Activated CD4-positive, alpha-beta T cell treated with anti-CD3 and anti-CD28 coated beads for 36 hours (primary cell): Measurements from ENCODE around the gene KRT17. TPM values are rescaled to one million over a fixed set of nuclear protein-coding genes. Genes with fewer than 3 reads are reported as not detected.

Experiments used
- ATAC-seq: fragments of 200-7000 bp; cut with Tn5 transposase; one replicate; pipeline ENCODE4 v1.10.0; 2021; ENCODE audit warnings: mild to moderate bottlenecking, moderate library complexity
- CTCF ChIA-PET: fragments of 350-600 bp; sonication (Branson Sonifier 250); formaldehyde crosslinking; loops from one replicate; lab custom pipeline; 2021; ENCODE audit warnings: antibody characterized with exemption; lab: Charles Lee
- POLR2A ChIA-PET: fragments of 350-600 bp; sonication (Branson Sonifier 250); formaldehyde crosslinking; loops from one replicate; lab custom pipeline; 2021; ENCODE audit warnings: antibody characterized with exemption, inconsistent platforms; lab: Charles Lee
- DNase-seq: peaks from one replicate; pipeline ENCODE4 v3.0.0-alpha.2; 2020
- H3K27ac Mint-ChIP-seq: one replicate; pipeline ENCODE4 v1.8.0; 2021; ENCODE audit warnings: mixed read lengths
- H3K27me3 Mint-ChIP-seq: one replicate; pipeline ENCODE4 v1.8.0; 2021; ENCODE audit warnings: mixed read lengths
- H3K36me3 Mint-ChIP-seq: one replicate; pipeline ENCODE4 v1.8.0; 2021; ENCODE audit warnings: low read depth, mixed read lengths
- H3K4me1 Mint-ChIP-seq: one replicate; pipeline ENCODE4 v1.8.0; 2021; ENCODE audit warnings: mixed read lengths
- H3K4me3 Mint-ChIP-seq: one replicate; pipeline ENCODE4 v1.8.0; 2021; ENCODE audit warnings: mild to moderate bottlenecking, moderate library complexity, mixed read lengths
- H3K9me3 Mint-ChIP-seq: one replicate; pipeline ENCODE4 v1.8.0; 2021; ENCODE audit warnings: low read depth, mixed read lengths
- intact Hi-C, 2 experiments: fragments of 100-400 bp; cut with DNase I in 1 of 2; cut with micrococcal nuclease in 1 of 2; formaldehyde crosslinking; loops; one replicate each; pipeline versions ENCODE4 v1.14.2 to v1.15.1; 2022 to 2024; cut with DNase I, micrococcal nuclease
- total RNA-seq, 2 experiments: library from RNA; stranded (reverse); gene quantifications; one replicate each; pipeline ENCODE4 v1.2.3, GENCODE V29; 2021

Gene KRT17
- total RNA-seq, 2 experiments from 2014 or later: not detected

DNA sequence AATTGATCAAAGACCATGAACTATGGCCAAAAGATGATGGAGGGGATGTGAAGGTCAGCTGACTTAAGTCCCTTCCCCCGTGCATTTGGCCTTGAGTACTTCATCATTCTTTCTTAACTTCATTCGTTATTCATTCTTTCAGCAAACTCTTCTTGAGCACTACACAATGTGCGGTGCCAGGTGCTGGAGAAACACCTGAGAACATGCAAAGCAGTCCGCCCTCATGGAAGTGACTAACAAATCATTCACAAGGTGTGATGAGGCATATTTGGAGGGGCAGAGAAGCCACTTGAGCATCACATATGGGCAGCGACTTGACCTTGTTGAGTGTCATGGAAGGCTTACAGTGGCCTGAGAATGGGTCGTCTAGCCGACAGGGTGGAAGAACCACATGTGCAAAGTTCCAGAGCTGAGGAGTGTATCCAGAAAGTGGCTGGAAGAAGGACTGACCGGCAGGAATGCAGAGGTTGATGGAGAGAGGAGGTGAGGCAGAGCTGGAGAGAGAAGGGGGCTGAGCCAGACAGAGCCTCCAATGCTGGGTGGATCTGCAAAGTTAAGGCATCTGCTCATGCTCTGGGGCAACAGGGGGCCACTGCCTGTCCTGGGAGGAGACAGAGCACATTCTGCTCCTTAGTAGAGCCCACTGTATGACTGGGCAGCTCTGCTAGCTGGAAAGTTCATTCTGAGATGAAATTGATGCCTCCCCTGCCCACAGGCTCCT lies 39.2 kb upstream of the KRT17 start:
- POLR2A ChIA-PET: interaction anchor here (0.6 kb wide), 1 partner anchor 1370 kb away, joined by 3 read pairs; no protein-coding TSS in a partner anchor
- CTCF ChIA-PET: interaction anchor here (0.7 to 9.2 kb wide), 19 partner anchors 10 to 871 kb away, joined by 3 to 252 read pairs (median 6); partner anchors contain the start of gene KRT17
- peaks cover 28% of the 10 kb centered on the region for H3K4me1 Mint-ChIP-seq
- DNase-seq (no peak), ATAC-seq (no peak)
- no peaks in the 10 kb centered on the region for H3K36me3 Mint-ChIP-seq
- intact Hi-C loops: loop anchor here (5.0 to 10.0 kb wide), 2 partner anchors 261 to 319 kb away; no protein-coding TSS in a partner anchor
- no peak overlapping the region for H3K4me3 Mint-ChIP-seq
- H3K27me3 Mint-ChIP-seq: peaks cover 3% of the 10 kb centered on the region
- H3K27ac Mint-ChIP-seq: no peak overlapping the region
- no peaks in the 10 kb centered on the region for H3K9me3 Mint-ChIP-seq

DNA sequence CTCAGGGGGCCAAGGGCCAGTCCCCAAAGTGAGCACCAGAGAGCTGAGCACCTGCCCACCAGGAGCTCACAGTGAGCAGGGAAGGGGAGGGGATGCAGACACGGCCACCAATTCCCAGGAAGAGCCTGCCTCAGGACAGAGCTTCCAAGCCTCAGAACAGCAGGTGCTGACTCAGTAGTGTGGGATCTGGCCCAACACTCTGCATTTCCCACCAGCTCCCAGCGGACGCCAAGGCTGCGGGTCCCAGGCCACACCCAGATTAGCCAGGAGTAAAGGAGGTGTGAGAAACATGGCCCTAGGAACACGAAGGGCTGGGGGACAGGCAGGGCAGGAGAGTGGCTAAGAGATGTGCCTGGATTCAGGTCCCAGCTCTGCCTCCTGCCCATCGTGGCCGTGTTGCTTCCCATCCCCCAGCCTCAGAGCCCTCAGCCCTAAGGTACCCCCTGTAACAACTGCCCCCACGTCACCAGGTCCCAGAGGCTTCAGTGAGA lies 35.9 kb upstream of the KRT17 start:
- no peaks in the 10 kb centered on the region for H3K27me3 Mint-ChIP-seq
- DNase-seq (no peak), ATAC-seq (no peak)
- ChIA-PET POLR2A (interaction anchor here (0.6 kb wide), 1 partner anchor 36 kb away, joined by 4 read pairs; no protein-coding TSS in a partner anchor), CTCF (interaction anchor here (0.7 to 2.9 kb wide), 5 partner anchors 11 to 165 kb away, joined by 3 to 15 read pairs (median 3); no protein-coding TSS in a partner anchor)
- no peak overlapping the region for H3K4me3 Mint-ChIP-seq
- H3K4me1 Mint-ChIP-seq: peaks cover 5% of the 10 kb centered on the region
- H3K36me3 Mint-ChIP-seq: no peaks in the 10 kb centered on the region
- intact Hi-C loops: loop anchor here (5.0 to 10.0 kb wide), 2 partner anchors 258 to 315 kb away; no protein-coding TSS in a partner anchor
- H3K9me3 Mint-ChIP-seq: no peaks in the 10 kb centered on the region
- H3K27ac Mint-ChIP-seq: no peak overlapping the region

DNA sequence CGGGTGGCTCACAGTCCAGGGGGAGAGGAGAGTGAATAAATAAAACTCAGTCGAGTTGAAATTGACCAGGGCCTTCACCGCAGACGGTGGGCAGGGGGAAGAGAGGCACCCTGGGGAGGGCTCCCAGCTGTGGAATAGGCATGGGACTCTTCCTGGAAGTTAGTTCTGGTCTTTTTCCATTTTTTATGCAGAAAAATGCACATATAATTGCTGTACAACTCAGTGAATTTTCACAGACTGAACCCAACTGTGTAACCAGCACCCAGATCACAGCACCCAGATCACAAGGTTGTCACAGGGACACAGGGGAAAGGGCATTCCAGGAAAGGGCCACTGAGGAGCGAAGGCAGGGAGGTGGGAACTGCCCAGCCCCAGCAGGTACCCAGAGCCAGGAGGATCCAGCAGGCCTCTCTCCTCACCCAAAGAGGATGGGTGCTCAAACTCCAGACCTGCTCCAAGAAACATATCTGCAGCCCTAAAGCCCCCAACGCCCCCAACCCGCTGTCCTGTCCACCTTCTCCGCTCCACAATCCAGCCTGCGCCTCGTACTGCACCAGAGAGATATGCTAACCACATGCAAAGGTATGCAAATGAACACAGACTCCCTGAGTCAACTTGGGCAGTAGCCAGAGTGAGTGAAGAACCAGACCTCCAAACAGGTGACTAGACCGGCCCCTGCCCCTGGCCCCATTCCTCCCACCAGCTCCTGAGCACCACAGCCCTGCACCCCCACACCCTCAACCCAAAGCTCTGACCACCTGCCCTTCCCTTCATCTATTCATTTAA lies 35.2 kb upstream of the KRT17 start:
- Mint-ChIP-seq H3K4me1 (peaks cover 2% of the 10 kb centered on the region), H3K9me3 (no peaks in the 10 kb centered on the region), H3K27ac (no peak overlapping the region), H3K4me3 (no peak overlapping the region), H3K27me3 (no peaks in the 10 kb centered on the region), H3K36me3 (no peaks in the 10 kb centered on the region)
- intact Hi-C loops: loop anchor here (5.0 to 10.0 kb wide), 2 partner anchors 257 to 315 kb away; no protein-coding TSS in a partner anchor
- ChIA-PET CTCF (interaction anchor here (0.8 to 2.9 kb wide), 2 partner anchors 10 to 116 kb away, joined by 3 to 15 read pairs; no protein-coding TSS in a partner anchor), POLR2A (interaction anchor here (0.6 kb wide), 1 partner anchor 36 kb away, joined by 4 read pairs; no protein-coding TSS in a partner anchor)
- ATAC-seq: no peak
- DNase-seq: no peak

DNA sequence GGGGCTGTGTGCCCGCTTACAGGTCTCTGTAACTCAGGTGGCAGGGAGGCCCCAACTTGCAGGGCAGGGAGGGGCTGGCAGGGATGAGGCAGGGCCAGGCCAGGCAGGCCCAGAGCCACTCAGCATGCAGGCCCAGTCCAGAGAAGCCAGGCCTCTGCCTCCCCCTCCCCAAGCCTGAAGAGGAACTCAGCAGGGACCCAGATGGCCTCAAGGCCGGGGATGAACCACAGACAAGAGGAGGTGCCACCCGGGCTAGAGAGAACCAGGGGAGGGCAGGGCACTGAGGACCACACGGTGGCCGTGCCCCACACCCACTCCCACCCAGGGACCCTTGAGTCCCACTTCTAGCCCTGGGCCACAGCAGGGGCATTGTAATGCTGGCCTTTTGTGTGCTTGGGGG lies 34.5 kb upstream of the KRT17 start:
- ChIA-PET CTCF (interaction anchor here (2.9 kb wide), 1 partner anchor 10 kb away, joined by 15 read pairs; no protein-coding TSS in a partner anchor), POLR2A (no interaction called here)
- peaks cover 2% of the 10 kb centered on the region for H3K4me1 Mint-ChIP-seq
- H3K27ac Mint-ChIP-seq: no peak overlapping the region
- DNase-seq: no peak
- H3K27me3 Mint-ChIP-seq: no peaks in the 10 kb centered on the region
- no peaks in the 10 kb centered on the region for H3K36me3 Mint-ChIP-seq
- ATAC-seq: no peak
- intact Hi-C loops: no loop called here
- H3K4me3 Mint-ChIP-seq: no peak overlapping the region
- no peaks in the 10 kb centered on the region for H3K9me3 Mint-ChIP-seq

DNA sequence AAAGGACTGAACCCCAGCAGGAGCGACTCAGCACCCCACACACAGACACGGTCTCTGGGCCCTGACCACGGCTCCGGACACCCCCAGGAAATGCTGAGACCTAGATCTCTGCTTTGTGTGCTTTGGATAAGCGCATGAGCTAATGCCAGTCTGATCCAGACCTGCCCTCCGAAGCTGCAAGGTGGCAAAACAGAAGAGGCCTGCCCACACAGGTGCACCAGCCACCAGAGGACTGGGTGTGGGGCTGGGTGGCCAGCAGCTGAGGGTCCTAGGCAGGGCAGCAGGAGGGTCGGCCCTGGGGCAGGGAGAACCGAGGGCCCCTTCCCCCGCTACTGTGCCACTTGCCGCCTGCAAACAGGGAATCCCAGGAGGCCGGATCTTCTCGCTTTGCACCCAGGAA lies 33.6 kb upstream of the KRT17 start:
- ATAC-seq: no peak
- no peak overlapping the region for H3K4me3 Mint-ChIP-seq
- no peaks in the 10 kb centered on the region for H3K36me3 Mint-ChIP-seq
- POLR2A ChIA-PET: no interaction called here
- peaks cover 2% of the 10 kb centered on the region for H3K4me1 Mint-ChIP-seq
- H3K27ac Mint-ChIP-seq: no peak overlapping the region
- CTCF ChIA-PET: interaction anchor here (0.7 to 1.1 kb wide), 4 partner anchors 9 to 143 kb away, joined by 3 to 6 read pairs (median 4); no protein-coding TSS in a partner anchor
- no peaks in the 10 kb centered on the region for H3K27me3 Mint-ChIP-seq
- DNase-seq: no peak
- no peaks in the 10 kb centered on the region for H3K9me3 Mint-ChIP-seq
- intact Hi-C loops: no loop called here

DNA sequence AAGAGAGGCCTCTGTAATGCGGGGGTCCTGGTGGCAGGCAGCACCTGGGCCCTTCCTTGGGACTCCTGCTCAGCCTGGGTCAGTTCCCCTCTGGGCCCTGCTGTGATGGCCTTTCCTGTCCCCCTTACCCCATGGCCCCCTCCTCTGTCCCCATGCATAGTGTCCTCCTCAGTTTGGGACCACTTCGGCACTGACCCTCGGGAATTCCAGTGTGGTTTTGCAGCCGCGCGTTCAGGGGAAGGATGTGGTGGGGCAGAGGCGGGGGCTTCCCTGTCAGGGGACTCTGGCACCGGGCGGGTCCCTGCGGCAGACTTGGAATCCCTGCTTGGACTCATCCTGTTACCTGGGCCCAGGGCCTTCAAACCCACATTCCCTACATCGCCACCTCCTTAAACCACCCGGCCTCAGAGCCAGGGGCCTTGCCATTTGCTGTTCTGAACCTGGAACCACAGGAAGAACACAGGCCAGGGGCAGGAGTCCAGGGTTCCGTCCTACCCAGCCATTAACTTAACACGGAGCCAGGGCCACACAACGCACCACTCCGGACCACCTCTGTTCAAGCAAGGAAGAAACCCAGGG lies 32.9 kb upstream of the KRT17 start:
- DNase-seq (no peak), ATAC-seq (no peak)
- H3K36me3 Mint-ChIP-seq: no peaks in the 10 kb centered on the region
- no peaks in the 10 kb centered on the region for H3K4me1 Mint-ChIP-seq
- no peak overlapping the region for H3K4me3 Mint-ChIP-seq
- ChIA-PET POLR2A (no interaction called here), CTCF (interaction anchor here (0.8 to 1.1 kb wide), 2 partner anchors 9 to 72 kb away, joined by 3 to 6 read pairs; no protein-coding TSS in a partner anchor)
- H3K27ac Mint-ChIP-seq: no peak overlapping the region
- H3K9me3 Mint-ChIP-seq: no peaks in the 10 kb centered on the region
- no peaks in the 10 kb centered on the region for H3K27me3 Mint-ChIP-seq
- intact Hi-C loops: no loop called here

DNA sequence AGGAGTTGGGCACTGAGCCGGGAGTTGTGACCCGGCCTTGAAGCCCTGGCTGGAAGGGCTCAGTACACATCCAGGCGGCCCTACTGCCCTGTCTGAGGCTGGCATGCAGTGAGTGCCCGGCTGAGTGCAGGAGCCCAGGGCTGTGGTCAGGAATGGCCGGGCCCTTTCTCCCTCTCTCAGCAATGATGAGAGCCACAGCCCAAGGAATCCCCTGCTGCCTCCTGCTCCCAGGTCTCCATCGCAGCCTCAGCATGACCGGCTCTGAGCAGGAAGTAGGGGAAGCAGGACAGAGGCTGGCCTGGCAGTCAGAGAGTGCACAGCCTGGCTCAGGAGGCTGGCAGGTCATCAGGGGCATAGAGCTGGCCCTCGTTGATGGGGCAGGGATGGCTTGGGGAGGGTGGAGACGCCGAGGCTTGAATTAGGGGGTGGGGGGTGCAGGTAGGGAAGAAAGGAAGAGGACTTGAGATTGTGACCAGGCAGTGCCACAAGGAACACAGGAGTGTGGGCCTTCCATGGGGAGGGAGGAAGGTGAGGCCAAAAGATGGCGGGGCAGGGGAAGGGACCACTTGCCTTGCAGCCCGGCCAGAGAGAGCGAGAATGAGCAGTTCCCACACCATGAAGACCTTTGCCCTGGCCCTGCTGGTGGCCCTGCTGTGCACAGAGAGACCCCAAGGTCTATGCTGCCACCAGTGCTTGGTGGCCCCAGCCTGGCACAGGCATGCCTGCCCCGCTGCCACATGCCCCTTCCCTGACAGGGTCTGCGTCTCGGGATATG lies 32.1 kb upstream of the KRT17 start:
- intact Hi-C loops: no loop called here
- ChIA-PET POLR2A (no interaction called here), CTCF (no interaction called here)
- H3K4me3 Mint-ChIP-seq: no peak overlapping the region
- H3K27ac Mint-ChIP-seq: no peak overlapping the region
- H3K9me3 Mint-ChIP-seq: no peaks in the 10 kb centered on the region
- DNase-seq (no peak), ATAC-seq (no peak)
- H3K4me1 Mint-ChIP-seq: no peaks in the 10 kb centered on the region
- H3K27me3 Mint-ChIP-seq: no peaks in the 10 kb centered on the region
- no peaks in the 10 kb centered on the region for H3K36me3 Mint-ChIP-seq

DNA sequence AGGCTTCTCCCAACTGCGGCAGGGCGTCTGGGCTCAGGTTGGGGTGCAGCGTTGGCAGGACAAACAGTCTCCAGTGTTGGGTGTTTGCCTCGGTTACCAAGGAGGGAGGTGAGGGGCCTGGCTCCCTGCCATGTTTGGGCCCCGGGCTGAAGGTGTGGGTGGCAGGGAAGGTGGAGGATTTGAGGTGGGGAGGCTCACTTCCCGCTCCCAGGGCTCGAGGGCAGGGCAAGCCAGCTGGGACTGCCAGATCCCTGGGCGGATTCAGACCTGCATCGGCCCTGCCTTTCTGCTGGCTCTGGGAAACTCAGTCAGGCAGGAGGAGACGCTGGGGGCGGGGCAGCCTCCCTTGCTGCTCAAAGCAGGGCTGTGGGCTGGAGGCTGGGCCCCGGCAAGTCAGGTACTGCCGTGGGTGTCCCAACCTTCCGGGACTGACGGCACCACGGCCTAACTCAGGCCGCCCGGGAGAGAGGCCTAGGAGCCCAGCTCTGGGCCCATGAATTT lies 31.3 kb upstream of the KRT17 start:
- ChIA-PET POLR2A (no interaction called here), CTCF (interaction anchor here (0.8 kb wide), 1 partner anchor 10 kb away, joined by 3 read pairs; no protein-coding TSS in a partner anchor)
- ATAC-seq (no peak), DNase-seq (no peak)
- intact Hi-C loops: no loop called here
- Mint-ChIP-seq H3K27ac (no peak overlapping the region), H3K27me3 (no peaks in the 10 kb centered on the region), H3K9me3 (no peaks in the 10 kb centered on the region), H3K4me3 (no peak overlapping the region), H3K36me3 (no peaks in the 10 kb centered on the region), H3K4me1 (no peaks in the 10 kb centered on the region)

DNA sequence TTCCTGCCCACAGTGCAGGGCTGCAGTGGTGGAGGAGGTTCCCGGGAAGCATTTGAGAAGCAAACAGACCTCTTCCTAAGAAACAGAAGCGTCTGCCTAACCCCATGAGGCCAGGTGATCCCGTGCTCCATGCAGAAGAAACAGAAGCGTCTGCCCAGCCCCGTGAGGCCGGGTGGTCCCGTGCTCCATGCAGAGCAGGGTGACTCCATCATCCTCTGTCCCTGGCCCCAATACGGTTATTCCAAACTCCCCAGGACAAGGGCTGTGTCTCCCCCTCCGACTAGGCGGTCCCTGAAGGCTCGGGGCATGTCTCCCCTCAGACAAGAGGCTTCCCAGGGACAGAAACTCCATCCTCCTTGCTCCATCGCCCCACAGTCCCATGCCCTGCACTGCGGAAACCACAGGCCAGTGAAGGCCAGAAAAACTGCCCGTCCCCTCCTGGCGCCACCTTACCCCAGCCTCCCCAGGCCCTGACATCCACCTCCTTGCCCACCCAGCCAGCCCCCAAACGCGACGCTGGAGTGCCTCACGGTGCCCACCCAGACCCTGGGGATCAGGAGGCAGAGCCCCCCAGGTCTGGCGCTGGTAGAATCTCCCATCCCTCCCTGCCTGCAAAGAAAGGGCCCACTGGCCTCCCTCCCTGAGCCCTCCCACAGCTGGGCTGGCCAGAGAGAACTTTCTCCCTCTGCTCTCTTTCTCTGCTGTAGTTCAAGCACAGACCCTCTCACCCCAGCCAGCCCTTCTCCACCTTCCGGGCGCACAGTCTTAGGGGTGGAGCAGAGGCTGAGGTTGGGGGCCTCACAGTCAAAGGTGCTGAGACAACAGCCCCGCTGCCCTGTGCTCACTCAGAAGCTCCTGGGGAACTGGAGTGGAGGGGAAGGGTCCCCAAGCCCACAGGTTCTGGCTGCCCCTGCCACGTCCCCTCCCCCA lies 30.6 kb upstream of the KRT17 start:
- no peak for DNase-seq
- intact Hi-C loops: no loop called here
- Mint-ChIP-seq H3K4me3 (no peak overlapping the region), H3K27ac (no peak overlapping the region), H3K27me3 (no peaks in the 10 kb centered on the region), H3K9me3 (no peaks in the 10 kb centered on the region), H3K4me1 (no peaks in the 10 kb centered on the region), H3K36me3 (no peaks in the 10 kb centered on the region)
- ATAC-seq: no peak
- ChIA-PET POLR2A (no interaction called here), CTCF (interaction anchor here (0.6 to 10.3 kb wide), 3 partner anchors 11 to 202 kb away, joined by 3 to 252 read pairs (median 3); no protein-coding TSS in a partner anchor)
